PC-3 (cell line): ENCODE data around the gene LDB1. TPM values are rescaled to one million over a fixed set of nuclear protein-coding genes. Genes with fewer than 3 reads are reported as not detected.

Experiments
- ATAC-seq: fragments of 200-7000 bp; cut with Tn5 transposase; 2 replicates; pipeline ENCODE4 v1.9.1; 2020; ENCODE audit warnings: mild to moderate bottlenecking, moderate library complexity
- BruUV-seq: library from RNA; stranded (reverse); fragments of 400-500 nt; replicated peaks from 2 replicates; lab custom pipeline; 2021; lab: Mats Ljungman, UMichigan
- CTCF ChIA-PET: fragments of 300-600 bp; sonication (Branson Sonifier 250); formaldehyde crosslinking; loops from one replicate; lab custom pipeline; 2022; ENCODE audit warnings: antibody characterized with exemption; lab: Charles Lee
- POLR2A ChIA-PET: fragments of 300-600 bp; sonication (Branson Sonifier 250); formaldehyde crosslinking; loops from one replicate; lab custom pipeline; 2022; ENCODE audit warnings: antibody characterized with exemption; ENCODE audit not compliant: unreplicated experiment; lab: Charles Lee
- DNase-seq: peaks from one replicate; pipeline ENCODE4 v3.0.0-alpha.2; 2015
- H2AFZ ChIP-seq: fragments of 300-600 bp; sonication (generic); 2 replicates; pipeline ENCODE4 v1.6.0; 2016; ENCODE audit warnings: antibody characterized with exemption, low read length
- H3F3A ChIP-seq: fragments of 300-600 bp; sonication (generic); one replicate; pipeline ENCODE4 v1.6.0; 2017; ENCODE audit warnings: antibody characterized with exemption, low read length, control low read depth, mild to moderate bottlenecking; ENCODE audit not compliant: unreplicated experiment
- H3K27ac ChIP-seq: fragments of 300-600 bp; sonication (generic); 2 replicates; pipeline ENCODE4 v1.5.1; 2016; ENCODE audit warnings: mild to moderate bottlenecking, low read length
- H3K27me3 ChIP-seq: fragments of 300-600 bp; sonication (generic); 2 replicates; pipeline ENCODE4 v1.6.1; 2016; ENCODE audit warnings: low read length, mixed read lengths
- H3K36me3 ChIP-seq: fragments of 300-600 bp; sonication (generic); 2 replicates; pipeline ENCODE4 v1.6.1; 2016; ENCODE audit warnings: low read depth, mixed run types, low read length, mixed read lengths
- H3K4me1 ChIP-seq: fragments of 300-600 bp; sonication (generic); 2 replicates; pipeline ENCODE4 v1.5.1; 2016; ENCODE audit warnings: low read length; ENCODE audit not compliant: insufficient read depth
- H3K4me2 ChIP-seq: fragments of 300-600 bp; sonication (generic); 2 replicates; pipeline ENCODE4 v1.6.0; 2016; ENCODE audit warnings: low read length
- H3K4me3 ChIP-seq: fragments of 300-600 bp; sonication (generic); 2 replicates; pipeline ENCODE4 v1.5.1; 2016; ENCODE audit warnings: mild to moderate bottlenecking, low read length, mixed read lengths
- H3K79me2 ChIP-seq: fragments of 300-600 bp; sonication (generic); 2 replicates; pipeline ENCODE4 v1.6.1; 2017; ENCODE audit warnings: low read length, mixed read lengths
- H3K9ac ChIP-seq: fragments of 300-600 bp; sonication (generic); 2 replicates; pipeline ENCODE4 v1.6.0; 2016; ENCODE audit warnings: mild to moderate bottlenecking, low read length
- H3K9me2 ChIP-seq: fragments of 300-600 bp; sonication (generic); replicated peaks from 2 replicates; pipeline ENCODE4 v1.6.1; 2016; ENCODE audit warnings: mixed run types, low read length, mixed read lengths
- H3K9me3 ChIP-seq: fragments of 300-600 bp; sonication (generic); 2 replicates; pipeline ENCODE4 v1.6.1; 2016; ENCODE audit warnings: low read length, mixed read lengths
- H4K20me1 ChIP-seq: fragments of 300-600 bp; sonication (generic); 2 replicates; pipeline ENCODE4 v1.6.1; 2016; ENCODE audit warnings: low read length, mixed read lengths
- EZH2 ChIP-seq: fragments of 300-600 bp; sonication (generic); IDR thresholded peaks from one replicate; pipeline ENCODE4 v1.6.1; 2017; ENCODE audit warnings: antibody characterized with exemption, mild to moderate bottlenecking, low read length; ENCODE audit not compliant: unreplicated experiment
- EZH2phosphoT487 ChIP-seq: fragments of 300-600 bp; sonication (generic); IDR thresholded peaks from 2 replicates; pipeline ENCODE4 v1.6.1; 2018; ENCODE audit warnings: mild to moderate bottlenecking, antibody characterized with exemption, low read length, borderline replicate concordance
- intact Hi-C: fragments of 100-400 bp; cut with micrococcal nuclease; formaldehyde crosslinking; loops from 2 replicates; pipeline ENCODE4 v1.9.0; 2023
- total RNA-seq: library from RNA; depleted of rRNA; stranded (reverse); fragments of >200 nt; gene quantifications from 2 replicates; pipeline ENCODE4 v1.2.3, GENCODE V29; 2014
- TF ChIP-seq, protein P1 (sequence below): fragments of 300-600 bp; sonication (generic); conservative IDR thresholded peaks from 2 replicates; pipeline ENCODE4 v1.5.1; 2017; ENCODE audit warnings: antibody characterized with exemption, low read depth, mild to moderate bottlenecking, low read length

Gene LDB1
- total RNA-seq, 1 experiment from 2014 or later, result 34.2 TPM

DNA sequence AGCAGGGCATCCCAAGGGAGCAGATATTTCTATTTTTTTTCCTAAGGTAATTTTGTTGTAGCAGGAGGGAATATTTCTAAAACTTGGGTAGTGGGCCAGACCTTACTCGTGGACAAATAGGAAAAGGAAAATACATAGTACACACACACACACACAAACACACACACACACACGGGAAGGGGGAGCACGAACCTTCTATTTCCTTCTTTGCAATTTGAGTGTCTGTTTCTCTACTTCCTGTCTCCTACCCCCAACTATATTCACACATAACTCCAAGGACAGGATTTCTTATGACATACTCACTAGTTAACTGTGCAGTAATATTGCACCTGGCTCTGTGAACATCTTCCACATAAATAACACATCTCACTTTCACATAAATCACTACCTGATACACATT lies 4.4 kb downstream of the LDB1 start:
- ATAC-seq (no peak), DNase-seq (no peak)
- Histone ChIP-seq H3K4me3 (no peak overlapping the region), H3K36me3 (no peaks in the 10 kb centered on the region), H3K27ac (no peak overlapping the region), H3K9me2 (no peaks in the 10 kb centered on the region), H3K4me2 (peak overlapping the region; percentile 89; the same call in 1 of the 2 replicates), H2AFZ (no peak overlapping the region), H4K20me1 (peaks cover 10% of the 10 kb centered on the region), H3F3A (no peaks in the 10 kb centered on the region), H3K9ac (no peak overlapping the region), H3K9me3 (no peaks in the 10 kb centered on the region), H3K4me1 (peaks cover 43% of the 10 kb centered on the region), H3K27me3 (no peaks in the 10 kb centered on the region), H3K79me2 (peaks cover 77% of the 10 kb centered on the region)
- CTCF ChIA-PET, result interaction anchor here (0.5 kb wide), 1 partner anchor 1049 kb away, joined by 4 read pairs; no protein-coding TSS in a partner anchor
- TF ChIP-seq, protein P1, sequence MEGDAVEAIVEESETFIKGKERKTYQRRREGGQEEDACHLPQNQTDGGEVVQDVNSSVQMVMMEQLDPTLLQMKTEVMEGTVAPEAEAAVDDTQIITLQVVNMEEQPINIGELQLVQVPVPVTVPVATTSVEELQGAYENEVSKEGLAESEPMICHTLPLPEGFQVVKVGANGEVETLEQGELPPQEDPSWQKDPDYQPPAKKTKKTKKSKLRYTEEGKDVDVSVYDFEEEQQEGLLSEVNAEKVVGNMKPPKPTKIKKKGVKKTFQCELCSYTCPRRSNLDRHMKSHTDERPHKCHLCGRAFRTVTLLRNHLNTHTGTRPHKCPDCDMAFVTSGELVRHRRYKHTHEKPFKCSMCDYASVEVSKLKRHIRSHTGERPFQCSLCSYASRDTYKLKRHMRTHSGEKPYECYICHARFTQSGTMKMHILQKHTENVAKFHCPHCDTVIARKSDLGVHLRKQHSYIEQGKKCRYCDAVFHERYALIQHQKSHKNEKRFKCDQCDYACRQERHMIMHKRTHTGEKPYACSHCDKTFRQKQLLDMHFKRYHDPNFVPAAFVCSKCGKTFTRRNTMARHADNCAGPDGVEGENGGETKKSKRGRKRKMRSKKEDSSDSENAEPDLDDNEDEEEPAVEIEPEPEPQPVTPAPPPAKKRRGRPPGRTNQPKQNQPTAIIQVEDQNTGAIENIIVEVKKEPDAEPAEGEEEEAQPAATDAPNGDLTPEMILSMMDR, result no peak
- no TSS peak for BruUV-seq
- intact Hi-C loops, result no loop called here
- POLR2A ChIA-PET, result no interaction called here

DNA sequence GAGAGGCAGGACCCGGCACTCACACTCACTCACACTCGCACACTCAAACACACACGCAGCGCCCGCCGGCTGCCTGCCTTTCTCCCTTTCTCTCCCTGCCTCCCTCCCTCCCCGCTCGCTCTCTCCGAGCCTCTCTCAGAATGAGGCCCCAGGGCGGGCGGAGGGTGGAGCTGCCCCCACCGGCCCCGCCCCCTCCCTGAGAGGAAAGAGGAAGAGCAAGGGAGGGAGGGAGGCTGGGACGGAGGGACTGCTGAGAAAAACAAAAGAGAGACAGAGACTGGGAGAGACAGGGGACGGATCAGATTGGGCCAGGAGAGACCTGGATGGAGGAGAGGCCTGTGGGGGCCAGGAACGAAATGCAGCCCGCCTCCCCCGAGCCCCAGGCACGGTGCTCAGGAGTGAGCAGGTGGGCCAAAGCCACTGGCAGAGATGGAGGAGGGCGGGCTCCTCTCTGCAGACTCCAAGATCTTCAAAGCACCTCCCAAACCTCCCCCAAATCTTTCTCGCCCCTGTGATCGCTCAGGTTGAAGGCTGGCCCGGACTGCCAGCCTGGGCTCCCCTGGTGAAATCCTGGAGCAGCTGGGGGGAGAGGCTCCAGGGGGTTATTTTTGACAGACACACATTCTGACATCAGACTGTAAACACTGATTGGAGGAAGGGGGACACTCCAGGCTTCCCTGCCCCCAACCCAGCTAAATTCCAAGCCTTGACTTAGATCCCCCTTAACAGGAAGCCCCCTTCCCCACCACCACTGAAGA lies 5.1 kb downstream of the LDB1 start:
- ChIA-PET POLR2A (no interaction called here), CTCF (interaction anchor here (0.5 kb wide), 1 partner anchor 1049 kb away, joined by 4 read pairs; no protein-coding TSS in a partner anchor)
- Histone ChIP-seq H3K9me3 (no peaks in the 10 kb centered on the region), H3K4me1 (peaks cover 43% of the 10 kb centered on the region), H3F3A (no peaks in the 10 kb centered on the region), H4K20me1 (peaks cover 10% of the 10 kb centered on the region), H2AFZ (peak overlapping the region; percentile 80), H3K79me2 (peaks cover 77% of the 10 kb centered on the region), H3K27ac (no peak overlapping the region), H3K4me2 (peak overlapping the region; percentile 89), H3K9me2 (no peaks in the 10 kb centered on the region), H3K27me3 (no peaks in the 10 kb centered on the region), H3K9ac (peak overlapping the region; percentile 47; the same call in 1 of the 2 replicates), H3K4me3 (peak overlapping the region; percentile 60), H3K36me3 (no peaks in the 10 kb centered on the region; the same call in 1 of the 2 replicates)
- no TSS peak for BruUV-seq
- intact Hi-C loops, result no loop called here
- DNase-seq (peak; percentile 81), ATAC-seq (peak; percentile 72)
- TF ChIP-seq EZH2phosphoT487, result no peak
- TF ChIP-seq, protein P1, result no peak
- no peak for TF ChIP-seq EZH2
